ENCODE data around the gene PLPP2. TPM values are rescaled to one million over a fixed set of nuclear protein-coding genes. Genes with fewer than 3 reads are reported as not detected.

Gene PLPP2
- total and polyA plus RNA-seq, 2 donors (not counting 1 experiment from before 2014, with no cell fraction given) = 1.8 to 26.6 TPM

DNA sequence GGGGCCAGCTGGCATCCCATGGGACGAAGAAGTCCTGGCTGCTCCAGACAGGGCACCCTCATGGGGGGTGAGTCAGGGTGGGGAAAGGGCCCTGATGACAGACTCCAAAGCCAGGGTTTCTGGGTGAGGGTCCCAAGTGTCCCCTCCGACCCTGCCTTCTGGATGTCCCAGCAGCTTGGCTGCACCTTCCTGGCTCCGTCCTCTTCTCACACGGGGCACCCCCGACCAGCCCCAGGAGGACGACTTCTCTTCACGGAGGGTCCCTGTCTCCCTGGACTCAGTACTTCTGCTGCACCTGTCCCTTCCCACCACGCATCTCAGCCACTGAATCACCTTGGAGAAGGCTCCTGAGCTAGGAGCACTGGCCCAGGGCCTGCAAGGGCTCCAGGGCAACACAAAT lies 33.5 kb upstream of the PLPP2 start:
- DNase-seq (ENCODE audit: low read depth in 2 of 2) = no peak
- Histone ChIP-seq H3K79me2 (ENCODE audit: control insufficient read depth, insufficient read depth, low read length) (peaks cover 23% of the 10 kb centered on the region), H2AFZ (ENCODE audit: low read length) (no peak overlapping the region), H3K27ac (ENCODE audit: insufficient read depth, low read length) (no peak overlapping the region), H3K36me3 (ENCODE audit: control insufficient read depth, insufficient read depth, low read length) (peaks cover 49% of the 10 kb centered on the region), H4K20me1 (ENCODE audit: control insufficient read depth, extremely low read depth, insufficient read depth, low read length) (no peaks in the 10 kb centered on the region), H3K9me3 (ENCODE audit: control insufficient read depth, insufficient read depth, low read depth, low read length) (peaks cover 1% of the 10 kb centered on the region), H3K9ac (ENCODE audit: insufficient read depth, low read length) (no peak overlapping the region), H3K27me3 (ENCODE audit: control insufficient read depth, insufficient read depth, low read length) (no peaks in the 10 kb centered on the region), H3K4me2 (ENCODE audit: extremely low read depth, insufficient read depth, low read length) (no peak overlapping the region), H3K4me1 (ENCODE audit: control insufficient read depth, extremely low read depth, insufficient read depth, low read length) (no peaks in the 10 kb centered on the region), H3K4me3 (replicated peaks in 1 of 4; ENCODE audit: control extremely low read depth in 1 of 4, insufficient read depth in 1 of 4, low read depth in 3 of 4, low read length in 4 of 4) (no peak overlapping the region)
- TF ChIP-seq, protein P1, sequence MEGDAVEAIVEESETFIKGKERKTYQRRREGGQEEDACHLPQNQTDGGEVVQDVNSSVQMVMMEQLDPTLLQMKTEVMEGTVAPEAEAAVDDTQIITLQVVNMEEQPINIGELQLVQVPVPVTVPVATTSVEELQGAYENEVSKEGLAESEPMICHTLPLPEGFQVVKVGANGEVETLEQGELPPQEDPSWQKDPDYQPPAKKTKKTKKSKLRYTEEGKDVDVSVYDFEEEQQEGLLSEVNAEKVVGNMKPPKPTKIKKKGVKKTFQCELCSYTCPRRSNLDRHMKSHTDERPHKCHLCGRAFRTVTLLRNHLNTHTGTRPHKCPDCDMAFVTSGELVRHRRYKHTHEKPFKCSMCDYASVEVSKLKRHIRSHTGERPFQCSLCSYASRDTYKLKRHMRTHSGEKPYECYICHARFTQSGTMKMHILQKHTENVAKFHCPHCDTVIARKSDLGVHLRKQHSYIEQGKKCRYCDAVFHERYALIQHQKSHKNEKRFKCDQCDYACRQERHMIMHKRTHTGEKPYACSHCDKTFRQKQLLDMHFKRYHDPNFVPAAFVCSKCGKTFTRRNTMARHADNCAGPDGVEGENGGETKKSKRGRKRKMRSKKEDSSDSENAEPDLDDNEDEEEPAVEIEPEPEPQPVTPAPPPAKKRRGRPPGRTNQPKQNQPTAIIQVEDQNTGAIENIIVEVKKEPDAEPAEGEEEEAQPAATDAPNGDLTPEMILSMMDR (conservative IDR thresholded peaks at IDR 0.05 in 1 of 2, IDR thresholded peaks at IDR 0.05 in 1 of 2; ENCODE audit: low read depth in 1 of 2, low read length in 2 of 2) = no peak
- no peak for TF ChIP-seq EZH2 (IDR thresholded peaks at IDR 0.05; ENCODE audit: low read length, missing control alignments)

DNA sequence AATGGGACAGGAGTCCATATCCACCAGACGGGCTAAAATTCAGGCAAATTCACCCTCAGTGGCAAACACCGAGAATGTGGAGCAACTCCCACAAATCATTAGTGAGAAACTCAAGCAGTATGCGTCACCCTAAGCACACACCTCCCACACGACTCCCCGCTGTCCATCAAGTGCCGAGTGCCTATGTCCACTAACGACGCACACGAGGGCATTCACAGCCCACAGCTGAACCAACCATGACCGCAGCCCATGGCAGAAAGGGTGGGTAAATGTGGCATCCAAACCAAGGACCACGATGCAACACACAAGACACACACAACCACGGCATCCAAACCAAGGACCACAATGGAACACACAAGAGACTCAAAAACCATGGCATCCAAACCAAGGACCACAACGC lies 31.4 kb upstream of the PLPP2 start:
- Histone ChIP-seq H3K9me3 (ENCODE audit: control insufficient read depth, insufficient read depth, low read depth, low read length) (no peaks in the 10 kb centered on the region), H3K9ac (ENCODE audit: insufficient read depth, low read length) (no peak overlapping the region), H3K4me3 (replicated peaks in 1 of 4; ENCODE audit: control extremely low read depth in 1 of 4, insufficient read depth in 1 of 4, low read depth in 3 of 4, low read length in 4 of 4) (no peak overlapping the region), H3K27me3 (ENCODE audit: control insufficient read depth, insufficient read depth, low read length) (no peaks in the 10 kb centered on the region), H4K20me1 (ENCODE audit: control insufficient read depth, extremely low read depth, insufficient read depth, low read length) (no peaks in the 10 kb centered on the region), H3K4me2 (ENCODE audit: extremely low read depth, insufficient read depth, low read length) (no peak overlapping the region), H3K79me2 (ENCODE audit: control insufficient read depth, insufficient read depth, low read length) (peaks cover 12% of the 10 kb centered on the region), H3K27ac (ENCODE audit: insufficient read depth, low read length) (no peak overlapping the region), H3K4me1 (ENCODE audit: control insufficient read depth, extremely low read depth, insufficient read depth, low read length) (no peaks in the 10 kb centered on the region), H3K36me3 (ENCODE audit: control insufficient read depth, insufficient read depth, low read length) (peaks cover 38% of the 10 kb centered on the region), H2AFZ (ENCODE audit: low read length) (no peak overlapping the region)
- DNase-seq (ENCODE audit: low read depth in 2 of 2) = no peak
- TF ChIP-seq, protein P1 (conservative IDR thresholded peaks at IDR 0.05 in 1 of 2, IDR thresholded peaks at IDR 0.05 in 1 of 2; ENCODE audit: low read depth in 1 of 2, low read length in 2 of 2) = no peak
- TF ChIP-seq EZH2 (IDR thresholded peaks at IDR 0.05; ENCODE audit: low read length, missing control alignments) = no peak

DNA sequence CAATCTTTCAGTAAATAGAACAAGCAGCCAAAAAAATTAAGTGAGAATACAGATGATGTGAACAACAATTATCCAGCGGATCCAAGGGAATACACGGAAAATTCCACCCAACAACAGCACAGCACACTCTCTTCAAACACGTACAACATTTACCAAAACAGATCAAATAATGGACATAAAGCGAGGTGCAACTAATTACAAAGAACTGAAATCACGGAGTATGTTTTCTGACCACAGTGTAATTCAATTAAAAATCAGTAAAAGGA lies 27.2 kb upstream of the PLPP2 start:
- Histone ChIP-seq H4K20me1 (ENCODE audit: control insufficient read depth, extremely low read depth, insufficient read depth, low read length) (no peaks in the 10 kb centered on the region), H2AFZ (ENCODE audit: low read length) (no peak overlapping the region), H3K4me2 (ENCODE audit: extremely low read depth, insufficient read depth, low read length) (no peak overlapping the region), H3K4me1 (ENCODE audit: control insufficient read depth, extremely low read depth, insufficient read depth, low read length) (no peaks in the 10 kb centered on the region), H3K9me3 (ENCODE audit: control insufficient read depth, insufficient read depth, low read depth, low read length) (no peaks in the 10 kb centered on the region), H3K27ac (ENCODE audit: insufficient read depth, low read length) (no peak overlapping the region), H3K4me3 (replicated peaks in 1 of 4; ENCODE audit: control extremely low read depth in 1 of 4, insufficient read depth in 1 of 4, low read depth in 3 of 4, low read length in 4 of 4) (no peak overlapping the region), H3K27me3 (ENCODE audit: control insufficient read depth, insufficient read depth, low read length) (no peaks in the 10 kb centered on the region), H3K36me3 (ENCODE audit: control insufficient read depth, insufficient read depth, low read length) (peaks cover 22% of the 10 kb centered on the region), H3K9ac (ENCODE audit: insufficient read depth, low read length) (no peak overlapping the region), H3K79me2 (ENCODE audit: control insufficient read depth, insufficient read depth, low read length) (peaks cover 8% of the 10 kb centered on the region)
- TF ChIP-seq, protein P1 (conservative IDR thresholded peaks at IDR 0.05 in 1 of 2, IDR thresholded peaks at IDR 0.05 in 1 of 2; ENCODE audit: low read depth in 1 of 2, low read length in 2 of 2) = no peak
- TF ChIP-seq EZH2 (IDR thresholded peaks at IDR 0.05; ENCODE audit: low read length, missing control alignments) = no peak
- DNase-seq (ENCODE audit: low read depth in 2 of 2) = no peak

Measured in fibroblast of lung (primary cell).